ENCODE measurements around the gene APRT.

The APRT gene

GRCh38 chr16:88763502-88764053, 48.1 kb downstream of the APRT start:
- H3K9ac ChIP-seq (ENCODE audit: low read length): no peak overlapping the region
- H3K27ac ChIP-seq (ENCODE audit: low read depth, low read length): no peak overlapping the region

GRCh38 chr16:88762941-88763340, 48.8 kb downstream of the APRT start:
- no peak overlapping the region for H3K9ac ChIP-seq (ENCODE audit: low read length)
- peak overlapping the region; percentile 48 for H3K27ac ChIP-seq (ENCODE audit: low read depth, low read length)

More at GRCh38 chr16:88763502-88764053, 48.1 kb downstream of the APRT start:
- H3K27me3 ChIP-seq (ENCODE audit: control insufficient read depth, insufficient read depth, low read length): no peaks in the 10 kb centered on the region
- H3K36me3 ChIP-seq (ENCODE audit: control insufficient read depth, insufficient read depth, low read length): no peaks in the 10 kb centered on the region
- no peak overlapping the region for H3K4me3 ChIP-seq (ENCODE audit: low read length)
- peaks cover 52% of the 10 kb centered on the region for H3K4me1 ChIP-seq (ENCODE audit: control insufficient read depth, insufficient read depth, low read length)

GRCh38 chr16:88762258-88762870, 49.4 kb downstream of the APRT start:
- Histone ChIP-seq H3K4me1 (ENCODE audit: control insufficient read depth, insufficient read depth, low read length) (peaks cover 49% of the 10 kb centered on the region), H3K27ac (ENCODE audit: low read depth, low read length) (peak overlapping the region; percentile 97), H3K9ac (ENCODE audit: low read length) (no peak overlapping the region), H3K36me3 (ENCODE audit: control insufficient read depth, insufficient read depth, low read length) (no peaks in the 10 kb centered on the region), H3K4me3 (ENCODE audit: low read length) (no peak overlapping the region), H3K27me3 (ENCODE audit: control insufficient read depth, insufficient read depth, low read length) (no peaks in the 10 kb centered on the region)

More at GRCh38 chr16:88762941-88763340, 48.8 kb downstream of the APRT start:
- Histone ChIP-seq H3K36me3 (ENCODE audit: control insufficient read depth, insufficient read depth, low read length) (no peaks in the 10 kb centered on the region), H3K27me3 (ENCODE audit: control insufficient read depth, insufficient read depth, low read length) (no peaks in the 10 kb centered on the region), H3K4me1 (ENCODE audit: control insufficient read depth, insufficient read depth, low read length) (peaks cover 54% of the 10 kb centered on the region), H3K4me3 (ENCODE audit: low read length) (no peak overlapping the region)

- H3K36me3 ChIP-seq (ENCODE audit: control insufficient read depth, insufficient read depth, low read length): no peaks in the 10 kb centered on the region
- H3K4me3 ChIP-seq (ENCODE audit: low read length): no peak overlapping the region
- H3K4me1 ChIP-seq (ENCODE audit: control insufficient read depth, insufficient read depth, low read length): peaks cover 44% of the 10 kb centered on the region
- H3K9ac ChIP-seq (ENCODE audit: low read length): no peak overlapping the region
- no peaks in the 10 kb centered on the region for H3K27me3 ChIP-seq (ENCODE audit: control insufficient read depth, insufficient read depth, low read length)
- H3K27ac ChIP-seq (ENCODE audit: low read depth, low read length): peak overlapping the region; percentile 97
Measured at GRCh38 chr16:88761830-88762229, 49.9 kb downstream of the APRT start.

GRCh38 chr16:88761143-88761534, 50.6 kb downstream of the APRT start:
- Histone ChIP-seq H3K27ac (ENCODE audit: low read depth, low read length) (peak overlapping the region; percentile 97), H3K4me1 (ENCODE audit: control insufficient read depth, insufficient read depth, low read length) (peaks cover 44% of the 10 kb centered on the region), H3K9ac (ENCODE audit: low read length) (no peak overlapping the region), H3K4me3 (ENCODE audit: low read length) (no peak overlapping the region), H3K36me3 (ENCODE audit: control insufficient read depth, insufficient read depth, low read length) (no peaks in the 10 kb centered on the region), H3K27me3 (ENCODE audit: control insufficient read depth, insufficient read depth, low read length) (no peaks in the 10 kb centered on the region)

GRCh38 chr16:88760424-88761142, 51.1 kb downstream of the APRT start:
- Histone ChIP-seq H3K36me3 (ENCODE audit: control insufficient read depth, insufficient read depth, low read length) (no peaks in the 10 kb centered on the region), H3K9ac (ENCODE audit: low read length) (peak overlapping the region; percentile 40), H3K27me3 (ENCODE audit: control insufficient read depth, insufficient read depth, low read length) (no peaks in the 10 kb centered on the region), H3K4me3 (ENCODE audit: low read length) (no peak overlapping the region), H3K27ac (ENCODE audit: low read depth, low read length) (peak overlapping the region; percentile 97), H3K4me1 (ENCODE audit: control insufficient read depth, insufficient read depth, low read length) (peaks cover 44% of the 10 kb centered on the region)

GRCh38 chr16:88759976-88760350, 51.8 kb downstream of the APRT start:
- peak overlapping the region; percentile 40 for H3K9ac ChIP-seq (ENCODE audit: low read length)
- no peaks in the 10 kb centered on the region for H3K27me3 ChIP-seq (ENCODE audit: control insufficient read depth, insufficient read depth, low read length)
- peak overlapping the region; percentile 46 for H3K4me3 ChIP-seq (ENCODE audit: low read length)
- H3K27ac ChIP-seq (ENCODE audit: low read depth, low read length): peak overlapping the region; percentile 97
- H3K36me3 ChIP-seq (ENCODE audit: control insufficient read depth, insufficient read depth, low read length): no peaks in the 10 kb centered on the region
- H3K4me1 ChIP-seq (ENCODE audit: control insufficient read depth, insufficient read depth, low read length): peaks cover 46% of the 10 kb centered on the region
